Spleen (tissue), 7 donors: ENCODE measurements around the gene SUMO3.

ENCODE experiments used
- POLR2A ChIP-seq, 3 donors: fragments of 450-650 bp; IDR thresholded peaks; one replicate each; pipeline ENCODE4 v1.5.1; 2017; ENCODE audit warnings: antibody characterized with exemption in 3 of 3, mild to moderate bottlenecking in 1 of 3
- POLR2AphosphoS5 ChIP-seq, 3 donors: sonication (generic); formaldehyde crosslinking; IDR thresholded peaks; one replicate each; pipeline ENCODE4 v1.5.1; 2017; ENCODE audit warnings: antibody characterized with exemption in 3 of 3
- TF ChIP-seq, protein P1 (sequence below), 11 experiments: fragments of 200-600 bp in 7 of 11; fragments of 450-650 bp in 4 of 11; sonication (generic) in 4 of 11; IDR thresholded peaks in 8 of 11; conservative IDR thresholded peaks in 3 of 11; 1 replicate in 7 of 11; 2 replicates in 4 of 11; pipeline versions ENCODE4 v1.4.0 to v1.8.0; 2016 to 2021; ENCODE audit warnings: antibody characterized with exemption in 11 of 11, inconsistent platforms in 4 of 11, mild to moderate bottlenecking in 1 of 11
- donor health status: DM: no; HTN: no; CAD: no; lungs with moderate emphysema.
- donor health status: DM: no; HTN: no; CAD: no.
- donor health status: DM: no; HTN: no; CAD: no.

GRCh38 chr21:44797775-44798174, 20.1 kb downstream of the SUMO3 start:
- TF ChIP-seq, protein P1, sequence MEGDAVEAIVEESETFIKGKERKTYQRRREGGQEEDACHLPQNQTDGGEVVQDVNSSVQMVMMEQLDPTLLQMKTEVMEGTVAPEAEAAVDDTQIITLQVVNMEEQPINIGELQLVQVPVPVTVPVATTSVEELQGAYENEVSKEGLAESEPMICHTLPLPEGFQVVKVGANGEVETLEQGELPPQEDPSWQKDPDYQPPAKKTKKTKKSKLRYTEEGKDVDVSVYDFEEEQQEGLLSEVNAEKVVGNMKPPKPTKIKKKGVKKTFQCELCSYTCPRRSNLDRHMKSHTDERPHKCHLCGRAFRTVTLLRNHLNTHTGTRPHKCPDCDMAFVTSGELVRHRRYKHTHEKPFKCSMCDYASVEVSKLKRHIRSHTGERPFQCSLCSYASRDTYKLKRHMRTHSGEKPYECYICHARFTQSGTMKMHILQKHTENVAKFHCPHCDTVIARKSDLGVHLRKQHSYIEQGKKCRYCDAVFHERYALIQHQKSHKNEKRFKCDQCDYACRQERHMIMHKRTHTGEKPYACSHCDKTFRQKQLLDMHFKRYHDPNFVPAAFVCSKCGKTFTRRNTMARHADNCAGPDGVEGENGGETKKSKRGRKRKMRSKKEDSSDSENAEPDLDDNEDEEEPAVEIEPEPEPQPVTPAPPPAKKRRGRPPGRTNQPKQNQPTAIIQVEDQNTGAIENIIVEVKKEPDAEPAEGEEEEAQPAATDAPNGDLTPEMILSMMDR (IDR thresholded peaks at IDR 0.05 in 8 of 11, conservative IDR thresholded peaks at IDR 0.05 in 3 of 11), result no peak
- TF ChIP-seq POLR2AphosphoS5 (IDR thresholded peaks at IDR 0.05), result no peak
- TF ChIP-seq POLR2A (IDR thresholded peaks at IDR 0.05), result no peak
